ENCODE data around the gene PDILT.
"Not testable (repeated sequence)": the region's sequence is repeated elsewhere in the genome, so short reads cannot be mapped to it uniquely, and the experiment has no call there.

DNA sequence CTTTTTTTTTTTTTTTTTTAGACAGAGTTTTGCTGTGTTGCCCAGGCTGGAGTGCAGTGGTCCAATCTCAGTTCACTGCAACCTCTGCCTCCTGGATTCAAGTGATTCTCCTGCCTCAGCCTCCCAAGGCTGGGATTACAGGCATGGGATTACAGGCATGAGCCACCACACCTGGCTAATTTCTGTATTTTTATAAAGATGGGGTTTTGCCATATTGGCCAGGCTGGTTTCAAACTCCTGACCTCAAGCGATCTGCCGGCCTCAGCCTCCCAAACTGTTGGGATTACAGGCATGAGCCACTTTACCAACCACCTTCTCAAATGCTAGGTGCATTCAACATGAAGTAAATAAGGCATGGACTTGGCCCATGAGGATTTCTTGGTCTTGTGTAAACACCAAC, 83.5 kb downstream of the PDILT start:
- not testable (repeated sequence) for TF ChIP-seq CTCF (conservative IDR thresholded peaks at IDR 0.05 in 1 of 2, IDR thresholded peaks at IDR 0.05 in 1 of 2; ENCODE audit: extremely low read depth in 1 of 2, insufficient read depth in 1 of 2, low read depth in 1 of 2, low read length in 2 of 2); EZH2 (IDR thresholded peaks at IDR 0.05; ENCODE audit: borderline replicate concordance, low read length)
